Fibroblast of mammary gland (primary cell): ENCODE measurements around the gene ZNF280C.

Experiments used
- DNase-seq: peaks from one replicate; pipeline ENCODE4 v3.0.0-alpha.2; 2010; ENCODE audit warnings: low read depth
- H3K4me3 ChIP-seq: 2 replicates; pipeline ENCODE4 v1.5.1; 2011; ENCODE audit warnings: low read depth, mild to moderate bottlenecking, low read length, moderate library complexity; ENCODE audit not compliant: control insufficient read depth
- CTCF ChIP-seq: conservative IDR thresholded peaks from 2 replicates; pipeline ENCODE4 v1.5.1; 2011; ENCODE audit warnings: low read depth, low read length, inconsistent platforms; ENCODE audit not compliant: control insufficient read depth, insufficient read depth

The ZNF280C gene

GRCh38 chrX:130204647-130205046 is 64.1 kb downstream of the ZNF280C start:
- DNase-seq = no peak
- no peak for TF ChIP-seq CTCF

GRCh38 chrX:130197464-130197863 is 71.2 kb downstream of the ZNF280C start:
- DNase-seq = no peak
- H3K4me3 ChIP-seq = no peak overlapping the region
- TF ChIP-seq CTCF = no peak

More at GRCh38 chrX:130204647-130205046, 64.1 kb downstream of the ZNF280C start:
- no peak overlapping the region for H3K4me3 ChIP-seq

GRCh38 chrX:130196466-130196865 is 72.2 kb downstream of the ZNF280C start:
- no peak for TF ChIP-seq CTCF
- H3K4me3 ChIP-seq = no peak overlapping the region
- no peak for DNase-seq

GRCh38 chrX:130190801-130191200 is 77.9 kb downstream of the ZNF280C start:
- TF ChIP-seq CTCF = no peak
- DNase-seq = no peak
- no peak overlapping the region for H3K4me3 ChIP-seq

GRCh38 chrX:130186651-130187050 is 82.0 kb downstream of the ZNF280C start:
- H3K4me3 ChIP-seq = no peak overlapping the region
- no peak for DNase-seq
- TF ChIP-seq CTCF = no peak

GRCh38 chrX:130184857-130185256 is 83.8 kb downstream of the ZNF280C start:
- no peak overlapping the region for H3K4me3 ChIP-seq
- no peak for DNase-seq
- no peak for TF ChIP-seq CTCF

GRCh38 chrX:130184168-130184567 is 84.5 kb downstream of the ZNF280C start:
- H3K4me3 ChIP-seq = no peak overlapping the region
- no peak for DNase-seq
- TF ChIP-seq CTCF = no peak
